HG03354 (cell line): Measurements from ENCODE around the gene CXorf58.
"Not testable (repeated sequence)": the region's sequence is repeated elsewhere in the genome, so short reads cannot be mapped to it uniquely, and the experiment has no call there.

Experiments used
- ATAC-seq: cut with Tn5 transposase; IDR thresholded peaks from one replicate; pipeline ENCODE4 v1.9.1; 2021; ENCODE audit warnings: mild to moderate bottlenecking; ENCODE audit not compliant: unreplicated experiment, poor library complexity, severe bottlenecking

CXorf58 gene

DNA sequence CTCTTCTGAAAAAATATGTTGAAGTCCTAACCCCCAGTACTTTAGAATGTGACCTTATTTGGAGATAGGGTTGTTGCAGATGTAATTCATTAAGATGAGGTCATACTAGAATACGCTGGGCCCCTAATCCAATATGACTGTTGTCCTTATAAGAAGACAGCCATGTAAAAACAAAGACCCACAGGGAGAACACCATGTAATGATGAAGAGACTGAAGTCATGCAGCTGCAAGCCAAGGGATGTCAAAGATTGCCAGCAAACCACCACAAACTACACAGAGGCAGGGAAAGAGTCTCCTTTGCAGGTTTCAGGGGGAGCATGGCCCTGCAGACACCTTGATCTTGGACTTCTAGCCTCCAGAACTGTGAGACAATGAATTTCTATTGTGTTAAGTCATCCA is 37.4 kb downstream of the CXorf58 start:
- ATAC-seq, result no peak

DNA sequence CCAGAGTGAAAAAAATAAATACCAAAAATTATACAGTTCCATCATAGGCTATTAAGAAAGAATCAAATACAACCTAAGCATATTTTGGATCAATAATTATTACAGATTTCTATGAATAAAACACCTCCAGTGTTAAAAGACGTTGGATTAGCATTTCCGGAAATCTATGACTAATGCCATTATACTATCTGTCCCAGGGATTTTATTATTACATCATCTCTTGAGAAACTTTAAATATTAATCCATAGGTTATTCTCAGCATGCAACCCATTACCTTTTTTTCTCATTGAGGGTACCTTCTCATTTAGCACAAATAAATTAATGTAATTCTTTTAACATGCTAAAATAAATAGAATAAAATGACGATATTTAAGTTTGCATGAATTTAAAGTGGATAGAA is 44.6 kb downstream of the CXorf58 start:
- ATAC-seq, result no peak

DNA sequence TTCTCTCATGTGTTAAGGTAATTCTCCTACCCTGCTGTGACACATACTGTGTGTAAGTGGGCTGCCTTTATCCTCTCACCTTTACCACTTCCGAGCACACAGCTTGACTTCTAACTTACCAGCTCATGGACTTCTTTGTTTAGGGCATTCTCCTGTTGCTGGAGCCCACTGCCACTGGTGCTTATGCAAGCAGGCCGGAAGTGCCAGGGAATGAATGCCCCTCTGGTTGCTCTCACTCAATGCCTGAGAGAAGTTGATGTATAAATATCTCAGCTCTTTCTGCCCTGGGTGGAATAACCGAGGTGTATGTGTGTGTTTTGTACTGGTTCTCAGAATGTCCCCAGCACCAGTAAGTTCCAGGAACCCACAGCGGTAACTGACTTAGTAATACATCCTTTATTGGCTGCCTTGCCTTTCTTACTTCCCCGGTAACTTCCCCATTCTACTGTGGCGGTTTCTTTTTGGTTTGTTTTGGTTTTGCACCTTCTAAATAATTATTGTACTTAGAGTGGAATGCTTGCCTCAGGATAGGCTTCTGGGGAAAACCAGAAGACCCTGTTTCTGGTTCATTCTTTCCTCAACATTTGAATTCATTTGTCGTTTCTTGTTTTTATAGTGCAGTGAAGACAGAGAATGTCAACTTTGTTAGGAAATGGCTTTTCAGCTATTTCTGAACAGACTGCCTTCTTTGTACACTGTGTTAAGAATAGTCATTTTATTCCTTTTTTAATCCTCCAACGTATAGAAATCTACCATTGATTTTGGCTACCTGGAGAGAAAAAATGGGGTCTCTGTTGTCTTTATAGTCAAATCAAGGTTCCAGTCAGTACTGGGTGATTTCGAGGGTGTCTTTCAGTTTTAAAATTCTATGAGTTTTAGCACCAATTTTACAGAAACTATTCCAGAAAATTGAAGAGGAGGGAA is 45.4 kb downstream of the CXorf58 start:
- ATAC-seq, result peak; percentile 95

DNA sequence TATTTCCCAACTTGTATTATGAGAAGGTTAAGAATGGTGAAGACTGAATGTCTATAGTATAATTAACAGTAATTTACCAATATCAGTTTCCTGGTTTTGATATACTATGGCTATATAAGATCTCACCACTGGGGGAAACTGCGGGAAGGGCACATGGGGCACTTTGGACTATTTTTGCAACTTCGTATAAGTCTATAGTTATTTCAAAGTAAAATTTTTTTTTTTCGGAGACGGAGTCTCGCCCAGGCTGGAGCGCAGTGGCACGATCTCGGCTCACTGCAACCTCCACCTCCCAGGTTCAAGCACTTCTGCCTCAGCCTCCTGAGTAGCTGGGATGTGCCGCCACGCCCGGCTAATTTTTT is 46.1 kb downstream of the CXorf58 start:
- no peak for ATAC-seq

DNA sequence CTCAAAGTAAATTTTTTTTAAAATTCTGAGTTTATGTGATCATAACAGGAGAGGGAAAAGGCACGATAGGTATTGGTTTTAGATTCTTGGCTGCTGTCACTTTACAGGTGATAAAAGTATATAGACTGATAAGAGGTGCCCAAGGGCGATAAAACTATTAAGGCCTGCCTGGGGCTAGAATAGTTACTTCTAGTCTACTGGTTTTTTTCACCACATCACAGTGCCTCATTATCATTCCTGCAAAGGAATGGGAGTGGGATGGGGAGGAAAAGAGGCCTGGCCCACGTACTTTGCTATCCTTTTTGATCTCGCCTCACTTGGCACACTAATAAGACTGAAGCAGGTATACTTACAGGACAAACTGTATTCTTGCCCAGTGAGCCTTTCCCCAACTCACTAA is 46.6 kb downstream of the CXorf58 start:
- no peak for ATAC-seq

DNA sequence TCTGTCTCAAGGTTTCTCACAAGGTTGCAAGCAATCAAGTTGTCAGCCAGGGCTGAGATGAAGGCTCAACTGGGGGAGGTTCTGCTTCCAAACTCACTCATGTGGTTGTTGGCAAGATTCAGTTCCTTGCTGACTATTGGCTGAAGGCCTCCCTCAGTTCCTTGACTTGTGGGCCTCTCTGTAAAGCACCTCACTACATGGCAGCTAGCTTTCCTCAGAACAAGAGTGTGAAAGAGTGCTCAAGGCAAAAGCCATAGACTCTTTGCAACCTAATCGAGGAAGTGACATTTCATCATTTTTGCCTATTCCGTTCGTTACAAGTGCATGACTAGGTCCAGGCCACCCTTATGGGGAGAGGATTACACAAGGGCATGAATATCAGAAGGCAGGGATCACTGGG is 52.0 kb downstream of the CXorf58 start:
- ATAC-seq, result no peak

DNA sequence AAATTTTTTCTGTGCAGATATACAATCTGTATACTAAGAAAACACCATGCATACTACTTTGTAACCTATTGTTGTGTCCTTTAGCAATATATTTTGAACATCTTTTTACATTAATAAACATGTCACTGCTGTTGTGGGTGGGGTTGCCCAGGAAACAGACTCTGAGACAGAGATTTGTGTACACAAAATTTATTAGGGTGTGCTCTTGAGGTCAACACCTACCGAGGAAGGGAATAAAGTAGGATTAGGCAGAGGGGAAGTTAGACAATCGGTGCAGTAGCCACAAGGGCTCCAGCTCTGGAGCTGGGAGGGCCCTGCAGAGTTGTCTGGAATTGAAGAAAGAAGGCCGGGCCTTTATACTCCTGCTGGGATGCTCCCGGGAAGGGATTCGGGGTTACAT is 56.4 kb downstream of the CXorf58 start:
- no peak for ATAC-seq

DNA sequence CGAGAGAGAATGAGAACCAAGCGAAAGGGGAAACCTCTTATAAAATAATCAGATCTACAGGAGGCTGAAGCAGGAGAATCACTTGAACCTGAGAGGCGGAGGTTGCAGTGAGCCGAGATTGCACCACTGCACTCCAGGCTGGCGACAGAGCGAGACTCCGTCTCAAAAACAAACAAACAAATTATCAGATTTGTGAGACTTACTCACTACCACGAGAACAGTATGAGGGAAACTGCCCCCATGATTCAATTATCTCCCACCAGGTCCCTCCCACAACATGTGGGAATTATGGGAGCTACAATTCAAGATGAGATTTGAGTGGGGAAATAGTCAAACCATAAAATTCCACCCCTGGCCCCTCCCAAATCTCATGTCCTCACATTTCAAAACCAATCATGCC is 57.8 kb downstream of the CXorf58 start:
- not testable (repeated sequence) for ATAC-seq

DNA sequence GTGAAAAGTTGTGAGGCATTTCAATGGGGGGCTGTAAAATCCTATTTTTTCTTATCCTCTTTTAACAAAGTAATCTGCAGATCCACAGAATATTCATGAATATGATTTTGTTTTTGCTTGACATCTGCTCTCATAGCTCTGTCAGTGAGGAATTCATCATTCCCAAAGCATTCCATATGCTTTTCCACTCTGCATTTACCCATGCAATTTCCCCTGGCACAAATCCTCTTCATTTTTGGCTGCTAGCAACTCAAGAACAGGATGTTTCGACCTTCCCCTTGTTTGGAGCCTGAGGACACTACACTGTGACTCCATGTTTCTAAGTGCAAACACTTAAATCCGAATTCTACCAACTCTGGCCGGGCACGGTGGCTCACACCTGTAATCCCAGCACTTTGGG is 70.7 kb downstream of the CXorf58 start:
- no peak for ATAC-seq

DNA sequence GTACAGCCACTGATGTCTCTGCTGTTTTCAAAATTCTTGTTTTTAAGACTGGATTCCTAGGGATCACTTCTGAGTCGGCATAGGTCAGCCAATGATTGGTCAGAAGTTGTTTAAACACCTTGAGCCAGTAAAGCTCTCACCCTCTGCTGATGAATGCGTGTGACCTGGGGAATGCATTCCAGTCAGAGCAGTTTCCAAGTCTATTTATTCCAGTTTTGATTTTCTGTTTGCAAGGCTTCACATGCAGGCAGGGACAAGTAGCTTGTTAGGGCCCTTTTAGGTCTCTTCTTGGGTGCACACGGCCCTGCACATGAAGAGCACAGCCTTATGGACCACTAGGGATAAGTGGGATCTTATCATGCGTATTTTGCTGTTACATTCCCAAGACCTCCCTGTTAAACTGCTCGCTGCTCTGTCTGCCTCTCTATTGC is 72.2 kb downstream of the CXorf58 start:
- ATAC-seq, result no peak

DNA sequence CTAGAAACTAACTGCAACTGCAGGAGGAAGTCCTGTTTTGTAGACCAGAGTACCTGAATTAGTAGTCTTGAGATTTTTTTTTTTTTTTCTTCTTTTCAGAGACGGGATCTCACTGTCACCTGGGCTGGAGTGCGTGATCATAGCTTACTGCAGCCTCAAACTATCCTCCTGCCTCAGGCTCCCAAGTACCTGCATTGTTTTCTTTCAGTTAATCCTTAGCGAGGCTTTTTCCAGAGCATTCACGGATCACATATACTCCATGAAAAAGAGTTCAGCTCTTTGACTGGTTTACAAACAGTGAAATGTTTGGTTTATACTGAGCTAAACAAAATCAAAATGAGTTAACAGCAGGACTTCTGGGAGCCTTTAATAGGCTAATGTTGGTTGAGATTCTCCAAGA is 73.4 kb downstream of the CXorf58 start:
- ATAC-seq, result no peak

DNA sequence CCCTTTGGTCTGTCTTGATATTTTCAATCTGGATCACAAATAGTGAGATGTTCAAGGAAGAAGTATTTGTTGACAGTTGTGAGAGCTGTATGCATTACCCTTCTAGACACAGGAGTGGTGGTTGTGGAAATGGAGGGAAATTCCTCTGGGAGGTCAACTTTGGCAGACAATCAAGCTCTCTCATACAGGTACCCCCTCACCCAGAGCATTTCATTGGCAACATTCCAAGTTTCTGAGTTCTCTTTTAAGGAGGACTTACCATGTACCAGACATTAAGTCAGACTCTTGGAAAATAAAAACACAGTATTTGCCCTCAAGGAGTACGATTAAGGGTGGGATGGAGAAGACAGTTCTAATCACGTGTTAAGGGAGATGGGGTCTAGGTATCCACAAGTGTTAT is 73.9 kb downstream of the CXorf58 start:
- ATAC-seq, result no peak

DNA sequence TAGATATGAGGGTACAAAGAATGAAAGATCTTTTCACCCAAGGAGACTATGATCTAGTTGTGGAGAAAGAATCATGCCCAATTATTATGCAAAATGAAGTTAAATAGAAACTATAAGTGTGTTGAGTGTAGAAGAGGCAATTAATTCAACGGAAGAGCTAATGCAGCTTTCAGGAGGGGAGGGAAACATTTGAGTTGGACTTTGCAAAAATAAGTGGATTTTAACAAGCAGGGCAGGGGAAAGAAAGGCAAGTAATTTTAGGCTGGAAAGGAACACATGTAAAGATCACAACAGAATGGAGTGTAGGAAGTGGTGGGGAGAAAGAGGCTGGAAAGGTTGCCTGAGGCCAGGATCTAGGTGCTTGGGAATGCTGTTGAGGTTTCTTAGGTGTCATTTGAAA is 75.1 kb downstream of the CXorf58 start:
- no peak for ATAC-seq
